Ishikawa (cell line): ENCODE measurements around the gene ARMH3.

Source experiments
- CEBPB ChIP-seq: IDR thresholded peaks from 2 replicates; pipeline ENCODE4 v1.6.1; 2012
- CREB1 ChIP-seq: IDR thresholded peaks from 2 replicates; pipeline ENCODE4 v1.6.1; 2012; ENCODE audit warnings: low read depth
- EGR1 ChIP-seq: IDR thresholded peaks from 2 replicates; pipeline ENCODE4 v1.6.1; 2012
- EP300 ChIP-seq: IDR thresholded peaks from 2 replicates; pipeline ENCODE4 v1.6.1; 2012; ENCODE audit warnings: borderline replicate concordance
- FOXM1 ChIP-seq: IDR thresholded peaks from 2 replicates; pipeline ENCODE4 v1.6.1; 2012; ENCODE audit warnings: low read depth, borderline replicate concordance
- MAX ChIP-seq: IDR thresholded peaks from 2 replicates; pipeline ENCODE4 v1.6.1; 2012
- NFIC ChIP-seq: IDR thresholded peaks from 2 replicates; pipeline ENCODE4 v1.6.1; 2012
- RAD21 ChIP-seq: IDR thresholded peaks from 2 replicates; pipeline ENCODE4 v1.6.1; 2012; ENCODE audit warnings: low read depth
- REST ChIP-seq: IDR thresholded peaks from 2 replicates; pipeline ENCODE4 v1.6.1; 2012; ENCODE audit warnings: low read depth, mild to moderate bottlenecking
- TAF1 ChIP-seq: IDR thresholded peaks from 2 replicates; pipeline ENCODE4 v1.6.1; 2012; ENCODE audit warnings: low read depth, mild to moderate bottlenecking
- TCF12 ChIP-seq: IDR thresholded peaks from 2 replicates; pipeline ENCODE4 v1.6.1; 2012; ENCODE audit warnings: low read depth
- TEAD4 ChIP-seq: IDR thresholded peaks from 2 replicates; pipeline ENCODE4 v1.6.1; 2012
- USF1 ChIP-seq: IDR thresholded peaks from 2 replicates; pipeline ENCODE4 v1.6.1; 2012
- YY1 ChIP-seq: IDR thresholded peaks from 2 replicates; pipeline ENCODE4 v1.6.1; 2012; ENCODE audit warnings: low read depth
- ZBTB7A ChIP-seq: IDR thresholded peaks from 2 replicates; pipeline ENCODE4 v1.6.1; 2012; ENCODE audit warnings: low read depth

Gene ARMH3

GRCh38 chr10:101824736-101825135 lies 231.2 kb downstream of the ARMH3 start:
- TF ChIP-seq FOXM1 (no peak), YY1 (no peak), USF1 (no peak), EP300 (no peak)

DNA sequence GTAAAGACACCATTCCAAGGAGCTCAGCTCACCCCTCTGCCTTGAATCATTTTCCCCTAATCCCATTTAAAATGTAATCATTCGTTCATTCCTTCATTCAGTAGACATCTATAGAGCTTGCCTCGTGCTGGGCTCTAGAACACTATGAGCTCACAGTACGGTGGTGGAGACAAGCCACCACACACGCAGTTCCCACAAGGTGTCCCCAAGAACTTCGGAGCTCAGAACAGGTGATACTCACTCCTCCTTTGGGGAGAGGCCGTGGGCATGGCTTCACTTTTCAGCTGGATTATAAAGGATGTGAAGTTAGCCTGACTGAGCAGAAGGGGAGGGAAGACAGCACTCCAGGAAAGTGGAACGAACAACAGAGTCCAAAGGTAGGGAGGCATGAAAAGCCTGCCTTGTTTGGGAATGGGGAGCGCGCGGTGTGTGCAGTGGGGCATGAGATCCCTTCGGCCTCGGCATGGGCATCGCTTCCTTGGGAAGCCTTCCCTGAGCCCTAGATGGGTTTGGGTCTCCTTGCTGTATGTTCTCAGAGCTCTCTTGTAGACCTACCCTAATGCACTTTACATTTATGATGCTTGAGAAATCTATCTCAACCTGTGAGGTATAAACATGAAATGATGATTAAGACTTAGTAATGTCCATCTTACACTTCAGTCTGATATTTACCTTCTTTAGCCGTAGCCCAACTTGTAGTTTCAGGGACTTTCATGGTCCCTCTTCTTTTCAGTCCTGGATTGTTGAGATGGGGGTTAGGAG lies 236.9 kb downstream of the ARMH3 start:
- TF ChIP-seq YY1 (no peak), USF1 (no peak), CEBPB (no peak), MAX (peak; percentile 59; the same call in 1 of the 2 replicates)

DNA sequence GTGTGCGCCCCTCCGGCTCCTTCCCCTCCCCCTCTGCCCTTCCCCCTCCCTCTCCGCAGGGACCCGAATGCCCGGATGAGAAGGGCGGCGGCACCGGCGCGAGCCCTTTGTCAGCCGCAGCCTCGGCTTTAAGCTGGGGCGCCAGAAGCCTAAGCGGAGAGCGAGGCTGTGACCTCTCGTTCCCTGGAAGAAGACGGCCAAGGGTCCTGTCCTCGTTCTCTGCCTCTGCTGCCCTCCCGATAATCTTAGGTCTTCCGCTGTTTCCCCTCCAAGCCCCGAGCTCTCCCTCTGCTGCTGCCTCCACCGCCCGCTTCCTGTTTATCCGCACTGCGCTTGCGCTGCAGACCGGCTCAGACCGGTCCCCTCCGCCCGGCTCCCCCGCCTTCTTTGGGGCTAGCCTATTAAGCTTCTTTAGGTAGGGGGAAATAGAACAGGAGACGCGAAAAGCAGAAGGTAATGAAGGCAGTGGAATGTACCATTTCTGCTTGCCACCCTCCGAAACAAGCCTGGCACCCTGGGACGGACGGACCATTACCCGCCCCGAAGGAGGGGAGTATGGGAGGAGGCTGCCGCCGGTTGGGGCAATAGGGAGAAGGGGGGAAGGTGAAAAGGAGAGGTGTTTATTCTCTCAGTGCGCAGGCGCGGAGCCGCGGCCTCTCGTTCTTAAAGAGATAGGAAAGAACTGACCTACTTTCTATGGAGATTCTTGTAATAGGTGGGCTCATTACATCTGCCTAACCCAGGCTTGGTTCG lies 237.7 kb downstream of the ARMH3 start, which contains the start of gene OGA:
Gene OGA (minus strand): TSS at position 326 of the 753 bp plus-strand sequence. CDS start 422 bp downstream, outside the sequence.
- TF ChIP-seq YY1 (peak; percentile 32), TCF12 (peak; percentile 69), MAX (peak; percentile 41; the same call in 1 of the 2 replicates), TAF1 (peak; percentile 99), ZBTB7A (0 out of 2 replicates have a peak, but pooled peaks have one; percentile 3), REST (no peak), RAD21 (no peak), CREB1 (peak; percentile 35; the same call in 1 of the 2 replicates), EP300 (peak; percentile 70), NFIC (no peak; the same call in 1 of the 2 replicates), FOXM1 (peak; percentile 67; the same call in 1 of the 2 replicates), TEAD4 (peak; percentile 38), USF1 (no peak), EGR1 (no peak), CEBPB (peak; percentile 42; the same call in 1 of the 2 replicates)

- TF ChIP-seq EGR1 (no peak), MAX (no peak; the same call in 1 of the 2 replicates), CREB1 (0 out of 2 replicates have a peak, but pooled peaks have one; percentile 20), RAD21 (no peak), TEAD4 (peak; percentile 32; the same call in 1 of the 2 replicates), YY1 (no peak), NFIC (peak; percentile 86), TAF1 (no peak), ZBTB7A (peak; percentile 56; the same call in 1 of the 2 replicates)
Measured at GRCh38 chr10:101817337-101818118, 238.4 kb downstream of the ARMH3 start.

- TF ChIP-seq CEBPB (no peak), EGR1 (peak; percentile 45; the same call in 1 of the 2 replicates)
Measured at GRCh38 chr10:101816913-101817336, 239.0 kb downstream of the ARMH3 start.

GRCh38 chr10:101816376-101816775 lies 239.6 kb downstream of the ARMH3 start:
- TF ChIP-seq FOXM1 (no peak), ZBTB7A (no peak), NFIC (no peak), CREB1 (no peak), TEAD4 (no peak), RAD21 (no peak), EGR1 (no peak), MAX (no peak), YY1 (no peak), TCF12 (no peak), USF1 (no peak), EP300 (no peak), CEBPB (no peak), TAF1 (no peak), REST (no peak)
